ENCODE measurements around the gene TBC1D10B. TPM values are rescaled to one million over a fixed set of nuclear protein-coding genes. Genes with fewer than 3 reads are reported as not detected.

The TBC1D10B gene
- 10 to 100 TPM; 26.6 to 38.1 (median 33.5) TPM for total RNA-seq

GRCh38 chr16:30370456-30371247 is at the start of gene TBC1D10B:
Gene TBC1D10B, minus strand, starts transcription at chr16:30370494. Its CDS starts 311 bp downstream, at chr16:30370183.
- H3K27me3 ChIP-seq: no peaks in the 10 kb centered on the region
- intact Hi-C loops (cut with DNase I): no loop called here

GRCh38 chr16:30418350-30419181 is 48.3 kb upstream of the TBC1D10B start:
- intact Hi-C loops (cut with DNase I): no loop called here
- Histone ChIP-seq H3K36me3 (peaks cover 1 to 5% of the 10 kb centered on the region in 2 donors), H3K27me3 (no peaks in the 10 kb centered on the region), H3K27ac (peak overlapping the region; percentile 49 to 82 (median 69)), H3K4me3 (replicated peaks in 1 of 3) (peak overlapping the region in 2 of 3 donors; percentile 2 to 42), H3K4me1 (peaks cover 4 to 5% of the 10 kb centered on the region in 2 donors), H3K9me3 (no peaks in the 10 kb centered on the region)
- WGBS, 2 donors: 83 to 86% methylated on average over 20 of the region's 31 CpGs
- no peak for DNase-seq
- TF ChIP-seq POLR2A (IDR thresholded peaks at IDR 0.05): no peak
- TF ChIP-seq CTCF (IDR thresholded peaks at IDR 0.05): no peak

More at GRCh38 chr16:30370456-30371247, at the start of gene TBC1D10B:
- H3K4me3 ChIP-seq (replicated peaks in 1 of 3): peak within 1 kb of the TSS; percentile 35 to 87 (median 75)
- WGBS, 2 donors: 1% methylated on average over 36 to 40 of the region's 40 CpGs
- TF ChIP-seq CTCF (IDR thresholded peaks at IDR 0.05): peak in 3 of 6 experiments; percentile 16 to 34 (median 24)
- TF ChIP-seq POLR2A (IDR thresholded peaks at IDR 0.05): peak in 1 of 2 donors; percentile 74
- no peaks in the 10 kb centered on the region for H3K9me3 ChIP-seq
- H3K36me3 ChIP-seq: no peaks in the 10 kb centered on the region
- peak within 1 kb of the TSS; percentile 62 to 73 (median 65) for H3K27ac ChIP-seq
- DNase-seq: peak; percentile 98 to 99
- H3K4me1 ChIP-seq: peaks cover 16 to 37% of the 10 kb centered on the region in 2 donors

- 1 to 3% methylated on average over 10 to 48 of the region's 140 CpGs for WGBS, 2 donors
- peak overlapping the region; percentile 25 to 42 (median 27) for H3K4me3 ChIP-seq (replicated peaks in 1 of 3)
- peaks cover 4 to 5% of the 10 kb centered on the region in 2 donors for H3K4me1 ChIP-seq
- peak in 1 of 2 donors; percentile 72 for TF ChIP-seq POLR2A (IDR thresholded peaks at IDR 0.05)
- peak in 4 of 6 experiments; percentile 3 to 33 (median 22) for TF ChIP-seq CTCF (IDR thresholded peaks at IDR 0.05)
- no peaks in the 10 kb centered on the region for H3K27me3 ChIP-seq
- no peaks in the 10 kb centered on the region for H3K9me3 ChIP-seq
- H3K27ac ChIP-seq: peak overlapping the region; percentile 49 to 82 (median 69)
- intact Hi-C loops (cut with DNase I): no loop called here
- peak; percentile 86 to 89 for DNase-seq
- H3K36me3 ChIP-seq: peaks cover 0 to 3% of the 10 kb centered on the region in 2 donors
These were observed 47.4 kb upstream of the TBC1D10B start for GRCh38 chr16:30417529-30418349.

- DNase-seq: no peak
- H3K4me3 ChIP-seq (replicated peaks in 1 of 3): peak overlapping the region in 2 of 3 donors; percentile 25 to 42
- H3K9me3 ChIP-seq: no peaks in the 10 kb centered on the region
- H3K4me1 ChIP-seq: peaks cover 4 to 5% of the 10 kb centered on the region in 2 donors
- TF ChIP-seq POLR2A (IDR thresholded peaks at IDR 0.05): no peak
- no peak for TF ChIP-seq CTCF (IDR thresholded peaks at IDR 0.05)
- no peaks in the 10 kb centered on the region for H3K27me3 ChIP-seq
- WGBS, 2 donors: 69 to 70% methylated on average over 17 of the region's 18 CpGs
- intact Hi-C loops (cut with DNase I): no loop called here
- peak overlapping the region in 2 of 3 donors; percentile 69 to 82 for H3K27ac ChIP-seq
- no peaks in the 10 kb centered on the region for H3K36me3 ChIP-seq
These were observed 46.6 kb upstream of the TBC1D10B start for GRCh38 chr16:30416624-30417528.
